GM12878 (cell line): ENCODE results near the gene KLF15. TPM values are rescaled to one million over a fixed set of nuclear protein-coding genes. Genes with fewer than 3 reads are reported as not detected.

Source experiments
- ATAC-seq: fragments of 200-7000 bp; cut with Tn5 transposase; 3 replicates; pipeline ENCODE4 v1.9.1; 2020; ENCODE audit warnings: mild to moderate bottlenecking, moderate library complexity
- BruUV-seq: library from RNA; stranded (reverse); fragments of 400-500 nt; replicated peaks from 2 replicates; lab custom pipeline; 2021; lab: Mats Ljungman, UMichigan
- CTCF ChIA-PET: fragments of 300-600 bp; sonication (Branson Sonifier 250); formaldehyde crosslinking; extraction: SDS; loops from one replicate; lab custom pipeline; 2021; ENCODE audit warnings: inconsistent platforms; lab: Yijun Ruan, JAX
- POLR2A ChIA-PET: fragments of 350-600 bp; formaldehyde crosslinking; extraction: SDS; loops from one replicate; lab custom pipeline; 2021; ENCODE audit warnings: inconsistent platforms; lab: Charles Lee
- RAD21 ChIA-PET: fragments of 300-600 bp; sonication (Branson Sonifier 250); formaldehyde crosslinking; loops from one replicate; lab custom pipeline; 2023; ENCODE audit warnings: antibody characterized with exemption; ENCODE audit not compliant: unreplicated experiment; lab: Charles Lee
- SMC1A ChIA-PET: fragments of 300-600 bp; sonication (Branson Sonifier 250); formaldehyde crosslinking; loops from one replicate; lab custom pipeline; 2023; ENCODE audit not compliant: unreplicated experiment, uncharacterized antibody; lab: Charles Lee
- DNase-seq: peaks from one replicate; pipeline ENCODE4 v3.0.0-alpha.2; 2011; ENCODE audit warnings: low read depth, low spot score
- FAIRE-seq: peaks from 3 replicates; lab custom pipeline; 2011; peaks lifted over from hg19 to GRCh38; lab: Jason Lieb, UNC
- H2AFZ ChIP-seq: 2 replicates; pipeline ENCODE4 v1.6.0; 2011; ENCODE audit warnings: low read depth, low read length, control low read depth; ENCODE audit not compliant: control insufficient read depth
- H3K27ac ChIP-seq: 2 replicates; pipeline ENCODE4 v1.5.1; 2011; ENCODE audit warnings: control low read depth; ENCODE audit not compliant: control insufficient read depth, insufficient read depth
- H3K27me3 ChIP-seq, 2 experiments: replicated peaks in 1 of 2; 2 replicates each; pipeline versions ENCODE4 v1.6.0 to v1.6.1; 2011; ENCODE audit warnings: low read length in 1 of 2; ENCODE audit not compliant: control insufficient read depth in 2 of 2, insufficient read depth in 2 of 2
- H3K36me3 ChIP-seq, 2 experiments: 2 replicates each; pipeline ENCODE4 v1.5.1; 2011; ENCODE audit warnings: low read length in 1 of 2; ENCODE audit not compliant: control insufficient read depth in 2 of 2, insufficient read depth in 2 of 2
- H3K4me1 ChIP-seq: 2 replicates; pipeline ENCODE4 v1.6.1; 2011; ENCODE audit warnings: mild to moderate bottlenecking, low read length, moderate library complexity, mixed read lengths; ENCODE audit not compliant: control insufficient read depth, insufficient read depth
- H3K4me2 ChIP-seq: 2 replicates; pipeline ENCODE4 v1.6.0; 2011; ENCODE audit warnings: control low read depth; ENCODE audit not compliant: control insufficient read depth, insufficient read depth
- H3K4me3 ChIP-seq: fragments of 200-600 bp; sonication (generic); 2 replicates; pipeline ENCODE4 v1.5.1; 2016
- H3K79me2 ChIP-seq: 2 replicates; pipeline ENCODE4 v1.6.0; 2011; ENCODE audit warnings: low read length; ENCODE audit not compliant: control insufficient read depth, insufficient read depth
- H3K9ac ChIP-seq: 2 replicates; pipeline ENCODE4 v1.8.0; 2011; ENCODE audit warnings: low read length, control low read depth, mixed read lengths; ENCODE audit not compliant: control insufficient read depth, insufficient read depth
- H3K9me3 ChIP-seq: replicated peaks from 3 replicates; pipeline ENCODE4 v1.5.1; 2011; ENCODE audit warnings: mild to moderate bottlenecking, low read length; ENCODE audit not compliant: control insufficient read depth, insufficient read depth
- H4K20me1 ChIP-seq: 2 replicates; pipeline ENCODE4 v1.6.0; 2011; ENCODE audit not compliant: control insufficient read depth, insufficient read depth
- BHLHE40 ChIP-seq, 2 experiments: fragments of 450-650 bp in 1 of 2; IDR thresholded peaks; 2 replicates each; pipeline ENCODE4 v1.6.1; 2011 to 2017; ENCODE audit warnings: low read depth in 2 of 2, borderline replicate concordance in 1 of 2, improper control_type of control experiment in 1 of 2, low read length in 1 of 2, mild to moderate bottlenecking in 1 of 2
- BRCA1 ChIP-seq: IDR thresholded peaks from 2 replicates; pipeline ENCODE4 v1.6.1; 2011; ENCODE audit warnings: low read depth, low read length, improper control_type of control experiment
- EGR1 ChIP-seq, 2 experiments: IDR thresholded peaks; 1 replicate in 1 of 2; 2 replicates in 1 of 2; pipeline ENCODE4 v1.6.1; 2011 to 2012; ENCODE audit warnings: low read depth in 2 of 2, low read length in 2 of 2, borderline replicate concordance in 1 of 2, mild to moderate bottlenecking in 1 of 2, moderate library complexity in 1 of 2
- RB1 ChIP-seq: fragments of 450-650 bp; formaldehyde crosslinking; IDR thresholded peaks from 2 replicates; pipeline ENCODE4 v1.6.1; 2017; ENCODE audit warnings: mild to moderate bottlenecking, borderline replicate concordance
- SUZ12 ChIP-seq: fragments of 200-600 bp; sonication (generic); IDR thresholded peaks from one replicate; pipeline ENCODE4 v1.6.1; 2018; ENCODE audit warnings: antibody characterized with exemption, mild to moderate bottlenecking; ENCODE audit not compliant: unreplicated experiment
- TAF1 ChIP-seq: IDR thresholded peaks from 2 replicates; pipeline ENCODE4 v1.6.1; 2011; ENCODE audit warnings: mild to moderate bottlenecking, low read depth, low read length, borderline replicate concordance
- TBL1XR1 ChIP-seq: IDR thresholded peaks from 2 replicates; pipeline ENCODE4 v1.6.1; 2012; ENCODE audit warnings: low read depth, low read length, improper control_type of control experiment
- ZNF217 ChIP-seq: fragments of 450-650 bp; IDR thresholded peaks from 2 replicates; pipeline ENCODE4 v1.6.1; 2017; ENCODE audit warnings: antibody characterized with exemption, mild to moderate bottlenecking
- whole genome bisulfite sequencing: methylation state at CpG from one replicate; pipeline ENCODE4 v1.1.6; 2016; ENCODE audit warnings: low lambda C conversion rate; ENCODE audit not compliant: insufficient replicate concordance, insufficient coverage; ENCODE audit errors: missing lambda C conversion rate; 5-methylcytosine and 5-hydroxymethylcytosine counted together
- in situ Hi-C: fragments of 300-500 bp; cut with MboI; formaldehyde crosslinking; loops from 9 replicates; pipeline ENCODE4 v1.14.3; 2018; ENCODE audit warnings: mixed read lengths
- intact Hi-C: fragments of 100-400 bp; cut with micrococcal nuclease; formaldehyde crosslinking; loops from one replicate; pipeline ENCODE4 v1.14.2; 2022; ENCODE audit not compliant: unreplicated experiment
- polyA plus RNA-seq, 11 experiments: library from polyadenylated mRNA; depleted of rRNA in 4 of 11; unstranded in 6 of 11; stranded (reverse) in 5 of 11; fragments of >200 nt; fragmentation: Nextera tagmentation in 4 of 11; fragmentation: Illumina TruSeq in 1 of 11; extraction: Ambion mirVana in 4 of 11; extraction: Trizol in 1 of 11; gene quantifications; 1 replicate in 1 of 11; 2 replicates in 10 of 11; pipeline versions ENCODE4 v1.2.1 to v1.2.3, GENCODE V29; 2011 to 2016; ENCODE audit warnings: inconsistent platforms in 2 of 11, missing spikeins in 2 of 11, low read depth in 1 of 11
- total RNA-seq, 4 experiments: library from RNA; depleted of rRNA in 3 of 4; stranded (reverse); fragments of >200 nt in 3 of 4; fragmentation: Illumina TruSeq in 1 of 4; extraction: Trizol in 1 of 4; gene quantifications; 2 replicates each; pipeline versions ENCODE4 v1.2.1 to v1.2.3, GENCODE V29; 2013 to 2021
- TF ChIP-seq, protein P1 (sequence below): fragments of 450-650 bp; formaldehyde crosslinking; IDR thresholded peaks from 2 replicates; pipeline ENCODE4 v1.4.0; 2022; ENCODE audit warnings: mild to moderate bottlenecking, moderate library complexity
- TF ChIP-seq, protein P2 (sequence below): IDR thresholded peaks from 2 replicates; pipeline ENCODE4 v1.6.1; 2011; ENCODE audit warnings: borderline replicate concordance, low read depth, mild to moderate bottlenecking, moderate library complexity, mixed read lengths, low read length; ENCODE audit not compliant: insufficient read depth; ENCODE audit errors: extremely low read length

KLF15 gene
- total and polyA plus RNA-seq, 10 of the 15 experiments (the other 5 are each of a cell fraction or from before 2014, with no cell fraction given), result 0.15 TPM; not detected in 9

DNA sequence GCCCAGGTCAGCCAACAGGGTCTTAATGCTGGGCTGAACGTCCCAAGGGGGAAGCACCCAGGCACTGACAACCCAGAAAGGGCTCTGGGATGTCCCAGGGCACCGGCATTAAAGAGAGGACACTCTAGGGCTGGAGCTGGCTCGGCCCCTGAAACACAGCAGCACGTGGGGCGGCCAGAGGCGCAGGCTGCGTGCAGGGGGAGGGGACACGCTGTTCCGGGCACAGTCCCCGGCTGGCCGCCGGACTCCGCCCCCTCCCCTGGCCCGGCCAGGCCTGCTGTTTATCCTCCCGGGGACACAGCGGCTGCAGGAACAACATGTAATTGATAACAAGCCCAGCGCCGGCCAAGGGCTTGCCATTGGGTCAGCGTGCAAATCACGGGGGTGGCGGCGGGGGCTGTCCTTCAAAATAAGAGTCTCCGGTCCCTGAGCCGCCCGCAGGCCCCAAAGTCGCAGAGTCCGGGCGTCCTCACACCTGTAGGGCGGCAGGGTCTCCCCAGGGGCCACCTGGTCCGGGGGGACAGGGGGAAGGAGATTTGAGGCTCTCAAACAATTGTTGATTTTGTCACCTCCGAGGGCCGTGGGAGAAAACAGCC is 1.3 kb downstream of the KLF15 start:
- in situ Hi-C loops, result no loop called here

More for the DNA sequence above, 1.3 kb downstream of the KLF15 start:
- no peaks in the 10 kb centered on the region for H3K4me1 ChIP-seq
- no peak for FAIRE-seq
- H3K79me2 ChIP-seq, result no peaks in the 10 kb centered on the region
- H3K9ac ChIP-seq, result no peak overlapping the region
- BruUV-seq, result no TSS peak
- no peak for TF ChIP-seq TBL1XR1
- TF ChIP-seq, protein P1, sequence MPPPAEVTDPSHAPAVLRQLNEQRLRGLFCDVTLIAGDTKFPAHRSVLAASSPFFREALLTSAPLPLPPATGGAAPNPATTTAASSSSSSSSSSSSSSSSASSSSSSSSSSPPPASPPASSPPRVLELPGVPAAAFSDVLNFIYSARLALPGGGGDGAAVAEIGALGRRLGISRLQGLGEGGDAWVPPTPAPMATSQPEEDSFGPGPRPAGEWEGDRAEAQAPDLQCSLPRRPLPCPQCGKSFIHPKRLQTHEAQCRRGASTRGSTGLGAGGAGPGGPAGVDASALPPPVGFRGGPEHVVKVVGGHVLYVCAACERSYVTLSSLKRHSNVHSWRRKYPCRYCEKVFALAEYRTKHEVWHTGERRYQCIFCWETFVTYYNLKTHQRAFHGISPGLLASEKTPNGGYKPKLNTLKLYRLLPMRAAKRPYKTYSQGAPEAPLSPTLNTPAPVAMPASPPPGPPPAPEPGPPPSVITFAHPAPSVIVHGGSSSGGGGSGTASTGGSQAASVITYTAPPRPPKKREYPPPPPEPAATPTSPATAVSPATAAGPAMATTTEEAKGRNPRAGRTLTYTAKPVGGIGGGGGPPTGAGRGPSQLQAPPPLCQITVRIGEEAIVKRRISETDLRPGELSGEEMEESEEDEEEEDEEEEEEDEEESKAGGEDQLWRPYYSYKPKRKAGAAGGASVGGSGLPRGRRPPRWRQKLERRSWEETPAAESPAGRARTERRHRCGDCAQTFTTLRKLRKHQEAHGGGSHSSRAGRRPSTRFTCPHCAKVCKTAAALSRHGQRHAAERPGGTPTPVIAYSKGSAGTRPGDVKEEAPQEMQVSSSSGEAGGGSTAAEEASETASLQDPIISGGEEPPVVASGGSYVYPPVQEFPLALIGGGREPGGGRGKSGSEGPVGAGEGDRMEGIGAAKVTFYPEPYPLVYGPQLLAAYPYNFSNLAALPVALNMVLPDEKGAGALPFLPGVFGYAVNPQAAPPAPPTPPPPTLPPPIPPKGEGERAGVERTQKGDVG (CRISPR knock-in tag), result no peak
- TF ChIP-seq SUZ12, result peak; percentile 28
- peak in 1 of 2 experiments; percentile 29; a peak in 1 of 4 replicates for TF ChIP-seq BHLHE40 (IDR thresholded peaks at IDR 0.05; ENCODE audit: borderline replicate concordance in 1 of 2, low read depth in 2 of 2, low read length in 1 of 2)
- TF ChIP-seq BRCA1, result no peak
- 0 out of 3 replicates have a peak, but pooled peaks of 1 of the 2 experiments have one; percentile 15 for TF ChIP-seq EGR1 (IDR thresholded peaks at IDR 0.05; ENCODE audit: borderline replicate concordance in 1 of 2, low read depth in 2 of 2, low read length in 2 of 2)
- TF ChIP-seq, protein P2, sequence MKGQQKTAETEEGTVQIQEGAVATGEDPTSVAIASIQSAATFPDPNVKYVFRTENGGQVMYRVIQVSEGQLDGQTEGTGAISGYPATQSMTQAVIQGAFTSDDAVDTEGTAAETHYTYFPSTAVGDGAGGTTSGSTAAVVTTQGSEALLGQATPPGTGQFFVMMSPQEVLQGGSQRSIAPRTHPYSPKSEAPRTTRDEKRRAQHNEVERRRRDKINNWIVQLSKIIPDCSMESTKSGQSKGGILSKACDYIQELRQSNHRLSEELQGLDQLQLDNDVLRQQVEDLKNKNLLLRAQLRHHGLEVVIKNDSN, result peak; percentile 27
- no peak for TF ChIP-seq ZNF217
- TF ChIP-seq TAF1, result no peak
- no peak for TF ChIP-seq RB1
- ATAC-seq, result peak; percentile 14
- ChIA-PET SMC1A (no interaction called here), POLR2A (no interaction called here), CTCF (no interaction called here), RAD21 (no interaction called here)
- 3% methylated on average over 30 of the region's 32 CpGs for WGBS
- no peak overlapping the region for H3K4me3 ChIP-seq
- no peak overlapping the region for H2AFZ ChIP-seq
- no peak for DNase-seq
- no peaks in the 10 kb centered on the region for H3K36me3 ChIP-seq
- H4K20me1 ChIP-seq, result no peaks in the 10 kb centered on the region
- intact Hi-C loops, result no loop called here
- H3K9me3 ChIP-seq, result no peaks in the 10 kb centered on the region
- H3K27me3 ChIP-seq, result peaks cover 12 to 23% of the 10 kb centered on the region in 2 experiments
- no peak overlapping the region for H3K27ac ChIP-seq
- no peak overlapping the region for H3K4me2 ChIP-seq
